NT2/D1 (cell line): ENCODE results near the gene TBC1D2B.
"Not testable (repeated sequence)": the region's sequence is repeated elsewhere in the genome, so short reads cannot be mapped to it uniquely, and the experiment has no call there.

Source experiments
- SUZ12 ChIP-seq: IDR thresholded peaks from 2 replicates; pipeline ENCODE4 v1.6.1; 2011; ENCODE audit not compliant: insufficient read length, insufficient read depth; ENCODE audit errors: extremely low read depth
- YY1 ChIP-seq: IDR thresholded peaks from 2 replicates; pipeline ENCODE4 v1.6.1; 2011; ENCODE audit not compliant: insufficient read length, insufficient read depth
- ZNF274 ChIP-seq: IDR thresholded peaks from 2 replicates; pipeline ENCODE4 v1.6.1; 2011; ENCODE audit warnings: mild to moderate bottlenecking, low read depth, low read length

- TF ChIP-seq SUZ12, ZNF274, YY1: not testable (repeated sequence)
These were observed 123.6 kb downstream of the TBC1D2B start for GRCh38 chr15:77953926-77954325.
